B cell (primary cell): ENCODE measurements around the gene GASK1B. TPM values are rescaled to one million over a fixed set of nuclear protein-coding genes. Genes with fewer than 3 reads are reported as not detected.
A peak's percentile ranks its signal among the peaks of the same experiment; 100 is the strongest.

Experiments used
- ATAC-seq: fragments of 200-7000 bp; cut with Tn5 transposase; one replicate; pipeline ENCODE4 v1.10.0; 2021; ENCODE audit warnings: low read depth, mild to moderate bottlenecking, moderate number of reproducible peaks, moderate library complexity
- CTCF ChIA-PET: fragments of 350-600 bp; sonication (Branson Sonifier 250); formaldehyde crosslinking; loops from one replicate; lab custom pipeline; 2021; ENCODE audit warnings: antibody characterized with exemption, inconsistent platforms; lab: Charles Lee
- POLR2A ChIA-PET: fragments of 350-600 bp; sonication (Branson Sonifier 250); formaldehyde crosslinking; loops from one replicate; lab custom pipeline; 2021; ENCODE audit warnings: antibody characterized with exemption; lab: Charles Lee
- DNase-seq: peaks from one replicate; pipeline ENCODE4 v3.0.0; 2013
- H2AFZ ChIP-seq: 2 replicates; pipeline ENCODE4 v1.6.1; 2012; ENCODE audit warnings: mild to moderate bottlenecking, low read depth, low read length; ENCODE audit not compliant: insufficient read depth, poor library complexity, severe bottlenecking
- H3K27ac ChIP-seq, 2 donors: 1 replicate in 1 of 2; 2 replicates in 1 of 2; pipeline ENCODE4 v1.5.1; 2012 to 2013; ENCODE audit warnings: low read length in 2 of 2, mild to moderate bottlenecking in 2 of 2, moderate library complexity in 1 of 2
- H3K27me3 ChIP-seq, 4 experiments: fragments of 200-600 bp in 1 of 4; sonication (generic) in 1 of 4; replicated peaks in 1 of 4; 1 replicate in 2 of 4; 2 replicates in 2 of 4; pipeline versions ENCODE4 v1.6.1 to v1.7.0; 2013 to 2016; ENCODE audit warnings: low read length in 3 of 4, mild to moderate bottlenecking in 2 of 4, mixed read lengths in 1 of 4, moderate library complexity in 1 of 4; ENCODE audit not compliant: insufficient read depth in 4 of 4, control insufficient read depth in 3 of 4; ENCODE audit errors: control extremely low read depth in 1 of 4
- H3K36me3 ChIP-seq, 2 experiments: replicated peaks in 1 of 2; 1 replicate in 1 of 2; 2 replicates in 1 of 2; pipeline versions ENCODE4 v1.6.1 to v1.7.1; 2013; ENCODE audit warnings: low read length in 1 of 2; ENCODE audit not compliant: insufficient read depth in 2 of 2, control insufficient read depth in 1 of 2; ENCODE audit errors: control extremely low read depth in 1 of 2, extremely low read depth in 1 of 2
- H3K4me1 ChIP-seq, 2 donors: fragments of 200-600 bp in 1 of 2; sonication (generic) in 1 of 2; 1 replicate in 1 of 2; 2 replicates in 1 of 2; pipeline versions ENCODE4 v1.5.1 to v1.6.1; 2013 to 2017; ENCODE audit warnings: low read length in 2 of 2; ENCODE audit not compliant: control insufficient read depth in 2 of 2, insufficient read depth in 2 of 2
- H3K4me2 ChIP-seq: replicated peaks from 2 replicates; pipeline ENCODE3; 2012; ENCODE audit warnings: mild to moderate bottlenecking, low read depth, low read length; ENCODE audit not compliant: poor library complexity, severe bottlenecking
- H3K4me3 ChIP-seq, 5 experiments: fragments of 200-600 bp in 1 of 5; sonication (generic) in 1 of 5; 1 replicate in 3 of 5; 2 replicates in 2 of 5; pipeline versions ENCODE4 v1.5.1 to v1.7.0; 2011 to 2016; ENCODE audit warnings: low read length in 4 of 5, mild to moderate bottlenecking in 4 of 5, low read depth in 2 of 5, control low read depth in 1 of 5, moderate library complexity in 1 of 5; ENCODE audit not compliant: insufficient read depth in 1 of 5; ENCODE audit errors: control extremely low read depth in 1 of 5, extremely low read depth in 1 of 5
- H3K79me2 ChIP-seq: fragments of 200-600 bp; sonication (generic); one replicate; pipeline ENCODE4 v1.6.0; 2016; ENCODE audit warnings: low read length; ENCODE audit not compliant: control insufficient read depth, insufficient read depth
- H3K9ac ChIP-seq: fragments of 200-600 bp; sonication (generic); 2 replicates; pipeline ENCODE4 v1.6.1; 2017; ENCODE audit warnings: mild to moderate bottlenecking, low read length, moderate library complexity
- H3K9me3 ChIP-seq, 3 donors: one replicate each; pipeline versions ENCODE4 v1.6.1 to v1.7.1; 2013; ENCODE audit warnings: low read length in 2 of 3; ENCODE audit not compliant: control insufficient read depth in 2 of 3, insufficient read depth in 1 of 3; ENCODE audit errors: control extremely low read depth in 1 of 3
- H4K20me1 ChIP-seq: 2 replicates; pipeline ENCODE4 v1.6.0; 2012; ENCODE audit warnings: mild to moderate bottlenecking, low read length; ENCODE audit not compliant: insufficient read depth, control insufficient read depth, poor library complexity, severe bottlenecking
- H3K27ac Mint-ChIP-seq: one replicate; pipeline ENCODE4 v1.8.0; 2021; ENCODE audit warnings: mixed read lengths
- H3K27me3 Mint-ChIP-seq: one replicate; pipeline ENCODE4 v1.8.0; 2021; ENCODE audit warnings: mixed read lengths
- H3K4me1 Mint-ChIP-seq: one replicate; pipeline ENCODE4 v1.8.0; 2021; ENCODE audit warnings: mixed read lengths
- H3K4me3 Mint-ChIP-seq: one replicate; pipeline ENCODE4 v1.8.0; 2021; ENCODE audit warnings: mixed read lengths
- H3K9me3 Mint-ChIP-seq: one replicate; pipeline ENCODE4 v1.8.0; 2022; ENCODE audit warnings: mixed read lengths; ENCODE audit not compliant: insufficient read depth
- CTCF ChIP-seq: fragments of 200-600 bp; IDR thresholded peaks from one replicate; pipeline ENCODE4 v1.8.0; 2022; ENCODE audit warnings: antibody characterized with exemption, mild to moderate bottlenecking
- EZH2 ChIP-seq: IDR thresholded peaks from 2 replicates; pipeline ENCODE4 v1.6.1; 2012; ENCODE audit warnings: borderline replicate concordance, low read depth, mild to moderate bottlenecking, moderate library complexity, low read length; ENCODE audit not compliant: insufficient read depth, poor library complexity, severe bottlenecking
- WGBS: methylation state at CpG from one replicate; pipeline ENCODE4 v1.1.5; 2013; ENCODE audit warnings: missing lambda C conversion rate; ENCODE audit not compliant: insufficient coverage; 5-methylcytosine and 5-hydroxymethylcytosine counted together
- intact Hi-C: fragments of 100-400 bp; cut with micrococcal nuclease; formaldehyde crosslinking; loops from one replicate; pipeline ENCODE4 v1.10.0; 2022
- polyA plus RNA-seq: library from polyadenylated mRNA; depleted of rRNA; stranded (reverse); fragments of >200 nt; gene quantifications from 2 replicates; pipeline ENCODE4 v1.2.3, GENCODE V29; 2012
- total RNA-seq, 2 donors: library from RNA; stranded (reverse); fragments of 120-200 nt in 1 of 2; gene quantifications; 1 replicate in 1 of 2; 2 replicates in 1 of 2; pipeline versions ENCODE4 v1.2.3 to v1.2.4, GENCODE V29; 2013 to 2022

Gene GASK1B
- total and polyA plus RNA-seq, 2 donors (not counting 1 experiment from before 2014, with no cell fraction given) = 0.27 to 0.39 TPM

DNA sequence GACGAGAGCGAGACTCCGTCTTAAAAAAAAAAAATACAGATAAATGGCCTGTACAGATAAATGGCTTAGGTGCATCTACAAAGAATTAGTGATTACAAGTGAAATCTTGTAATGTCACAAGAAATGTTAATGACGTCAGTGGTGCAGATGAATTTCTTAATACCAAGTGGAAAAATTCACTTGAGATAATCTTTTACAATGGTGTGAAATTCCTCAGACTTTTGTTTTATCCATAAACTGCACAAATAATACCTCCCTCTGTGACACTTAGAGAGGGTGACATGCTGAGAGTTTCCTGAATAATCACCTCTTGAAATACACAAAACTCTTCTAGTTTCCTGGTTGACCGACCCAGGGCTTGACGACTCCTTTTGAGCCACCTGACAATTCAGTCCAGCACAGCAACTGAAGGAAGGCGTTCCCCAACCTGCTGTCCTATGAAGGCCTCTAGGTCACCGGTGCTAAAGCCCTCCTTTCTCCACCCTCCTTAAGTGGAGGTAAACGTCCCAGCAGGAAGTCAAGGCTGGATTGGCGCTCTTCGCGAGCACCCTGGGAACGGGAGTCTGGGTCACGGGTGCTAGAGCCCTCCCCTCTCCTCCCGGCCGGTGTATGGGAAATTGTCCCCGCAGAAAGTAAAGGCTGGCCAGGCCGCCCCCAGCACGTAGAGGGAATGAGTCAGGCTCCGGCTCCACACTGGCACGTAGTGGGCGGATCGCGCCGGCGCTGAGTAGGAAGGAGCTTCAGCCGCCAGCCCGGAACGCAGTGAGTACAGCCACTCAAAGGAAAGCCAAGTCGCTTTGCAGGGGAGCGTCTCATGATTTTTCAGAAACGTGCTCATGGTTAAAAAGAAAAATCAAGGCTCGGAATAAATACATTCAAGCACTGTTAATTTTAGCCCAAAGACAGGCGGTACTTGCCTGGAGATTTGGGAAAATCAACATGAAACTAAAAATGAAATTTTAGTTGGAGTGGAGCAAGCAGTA lies 37.3 kb upstream of the GASK1B start, which contains the start of gene TMEM144:
Gene TMEM144, plus strand, starts transcription at position 662 of the 983 bp plus-strand sequence. CDS start 2,182 bp downstream, outside the sequence.
- Histone ChIP-seq H3K4me2 (peak within 1 kb of the TSS; percentile 72), H3K9ac (peak within 1 kb of the TSS; percentile 66), H3K27ac (no peak within 1 kb of the TSS), H3K4me3 (peak within 1 kb of the TSS; percentile 22 to 59 (median 48)), H3K4me1 (peaks cover 7 to 8% of the 10 kb centered on the region in 2 donors), H3K27me3 (peaks cover 0 to 7% (median 2%) of the 10 kb centered on the region in 4 experiments), H4K20me1 (no peaks in the 10 kb centered on the region), H3K79me2 (no peaks in the 10 kb centered on the region), H3K36me3 (no peaks in the 10 kb centered on the region), H3K9me3 (no peaks in the 10 kb centered on the region), H2AFZ (peak within 1 kb of the TSS; percentile 77)
- whole genome bisulfite sequencing = 13% methylated on average over 30 of the region's 34 CpGs
- Mint-ChIP-seq H3K27ac (no peak within 1 kb of the TSS), H3K4me1 (peaks cover 17% of the 10 kb centered on the region), H3K9me3 (no peaks in the 10 kb centered on the region), H3K27me3 (peaks cover 29% of the 10 kb centered on the region), H3K4me3 (peak within 1 kb of the TSS; percentile 68)
- ATAC-seq (no peak), DNase-seq (peak; percentile 9)
- POLR2A ChIA-PET = no interaction called here
- TF ChIP-seq CTCF (no peak), EZH2 (no peak)
- CTCF ChIA-PET = no interaction called here
- intact Hi-C loops = no loop called here
